ENCODE results near the gene CPNE8.

CPNE8 gene

GRCh38 chr12:38744041-38744440 lies 161.3 kb downstream of the CPNE8 start:
- TF ChIP-seq TAF1 (IDR thresholded peaks at IDR 0.05; ENCODE audit: borderline replicate concordance, insufficient read depth, low read length) (no peak), SIN3A (IDR thresholded peaks at IDR 0.05; ENCODE audit: borderline replicate concordance, insufficient read depth, low read length) (no peak), POLR2AphosphoS5 (IDR thresholded peaks at IDR 0.05; ENCODE audit: low read depth, low read length) (no peak), FOXP2 (optimal IDR thresholded peaks at IDR 0.05; ENCODE audit: borderline replicate concordance, extremely low read depth, extremely low read length, insufficient read depth) (no peak)
- TF ChIP-seq, protein P1, sequence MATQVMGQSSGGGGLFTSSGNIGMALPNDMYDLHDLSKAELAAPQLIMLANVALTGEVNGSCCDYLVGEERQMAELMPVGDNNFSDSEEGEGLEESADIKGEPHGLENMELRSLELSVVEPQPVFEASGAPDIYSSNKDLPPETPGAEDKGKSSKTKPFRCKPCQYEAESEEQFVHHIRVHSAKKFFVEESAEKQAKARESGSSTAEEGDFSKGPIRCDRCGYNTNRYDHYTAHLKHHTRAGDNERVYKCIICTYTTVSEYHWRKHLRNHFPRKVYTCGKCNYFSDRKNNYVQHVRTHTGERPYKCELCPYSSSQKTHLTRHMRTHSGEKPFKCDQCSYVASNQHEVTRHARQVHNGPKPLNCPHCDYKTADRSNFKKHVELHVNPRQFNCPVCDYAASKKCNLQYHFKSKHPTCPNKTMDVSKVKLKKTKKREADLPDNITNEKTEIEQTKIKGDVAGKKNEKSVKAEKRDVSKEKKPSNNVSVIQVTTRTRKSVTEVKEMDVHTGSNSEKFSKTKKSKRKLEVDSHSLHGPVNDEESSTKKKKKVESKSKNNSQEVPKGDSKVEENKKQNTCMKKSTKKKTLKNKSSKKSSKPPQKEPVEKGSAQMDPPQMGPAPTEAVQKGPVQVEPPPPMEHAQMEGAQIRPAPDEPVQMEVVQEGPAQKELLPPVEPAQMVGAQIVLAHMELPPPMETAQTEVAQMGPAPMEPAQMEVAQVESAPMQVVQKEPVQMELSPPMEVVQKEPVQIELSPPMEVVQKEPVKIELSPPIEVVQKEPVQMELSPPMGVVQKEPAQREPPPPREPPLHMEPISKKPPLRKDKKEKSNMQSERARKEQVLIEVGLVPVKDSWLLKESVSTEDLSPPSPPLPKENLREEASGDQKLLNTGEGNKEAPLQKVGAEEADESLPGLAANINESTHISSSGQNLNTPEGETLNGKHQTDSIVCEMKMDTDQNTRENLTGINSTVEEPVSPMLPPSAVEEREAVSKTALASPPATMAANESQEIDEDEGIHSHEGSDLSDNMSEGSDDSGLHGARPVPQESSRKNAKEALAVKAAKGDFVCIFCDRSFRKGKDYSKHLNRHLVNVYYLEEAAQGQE (IDR thresholded peaks at IDR 0.05; ENCODE audit: insufficient read depth in 1 of 2, low read depth in 2 of 2, low read length in 2 of 2), result no peak

- TF ChIP-seq, protein P1 (IDR thresholded peaks at IDR 0.05; ENCODE audit: insufficient read depth in 1 of 2, low read depth in 2 of 2, low read length in 2 of 2), result no peak
- TF ChIP-seq POLR2AphosphoS5 (IDR thresholded peaks at IDR 0.05; ENCODE audit: low read depth, low read length) (no peak), FOXP2 (optimal IDR thresholded peaks at IDR 0.05; ENCODE audit: borderline replicate concordance, extremely low read depth, extremely low read length, insufficient read depth) (no peak), TAF1 (IDR thresholded peaks at IDR 0.05; ENCODE audit: borderline replicate concordance, insufficient read depth, low read length) (no peak), SIN3A (IDR thresholded peaks at IDR 0.05; ENCODE audit: borderline replicate concordance, insufficient read depth, low read length) (no peak)
Observed at GRCh38 chr12:38736821-38737220, 168.6 kb downstream of the CPNE8 start.

GRCh38 chr12:38732761-38733160 lies 172.6 kb downstream of the CPNE8 start:
- TF ChIP-seq, protein P1 (IDR thresholded peaks at IDR 0.05; ENCODE audit: insufficient read depth in 1 of 2, low read depth in 2 of 2, low read length in 2 of 2), result no peak

DNA sequence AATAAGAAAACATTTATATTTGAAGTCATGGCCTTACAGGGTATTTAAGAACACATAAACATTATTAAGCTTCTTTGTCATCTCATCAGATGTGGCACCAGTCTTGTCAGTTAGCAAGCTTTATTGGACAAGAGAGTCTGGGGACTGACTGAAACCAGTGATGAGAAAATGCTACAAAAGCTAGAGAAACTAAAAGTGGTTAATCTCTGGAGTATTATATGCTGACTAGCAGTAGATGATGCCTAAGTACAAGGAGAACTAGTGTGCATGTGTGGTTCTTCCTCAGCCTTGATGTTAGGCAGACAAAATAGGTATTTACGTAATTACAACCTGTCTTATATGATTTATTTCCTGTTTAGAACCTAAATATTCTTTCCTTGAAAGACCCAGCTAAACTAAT lies 176.5 kb downstream of the CPNE8 start:
- TF ChIP-seq SIN3A (IDR thresholded peaks at IDR 0.05; ENCODE audit: borderline replicate concordance, insufficient read depth, low read length), result no peak
- no peak for TF ChIP-seq FOXP2 (optimal IDR thresholded peaks at IDR 0.05; ENCODE audit: borderline replicate concordance, extremely low read depth, extremely low read length, insufficient read depth)
- TF ChIP-seq, protein P1 (IDR thresholded peaks at IDR 0.05; ENCODE audit: insufficient read depth in 1 of 2, low read depth in 2 of 2, low read length in 2 of 2), result no peak
- TF ChIP-seq POLR2AphosphoS5 (IDR thresholded peaks at IDR 0.05; ENCODE audit: low read depth, low read length), result no peak
- TF ChIP-seq TAF1 (IDR thresholded peaks at IDR 0.05; ENCODE audit: borderline replicate concordance, insufficient read depth, low read length), result no peak

DNA sequence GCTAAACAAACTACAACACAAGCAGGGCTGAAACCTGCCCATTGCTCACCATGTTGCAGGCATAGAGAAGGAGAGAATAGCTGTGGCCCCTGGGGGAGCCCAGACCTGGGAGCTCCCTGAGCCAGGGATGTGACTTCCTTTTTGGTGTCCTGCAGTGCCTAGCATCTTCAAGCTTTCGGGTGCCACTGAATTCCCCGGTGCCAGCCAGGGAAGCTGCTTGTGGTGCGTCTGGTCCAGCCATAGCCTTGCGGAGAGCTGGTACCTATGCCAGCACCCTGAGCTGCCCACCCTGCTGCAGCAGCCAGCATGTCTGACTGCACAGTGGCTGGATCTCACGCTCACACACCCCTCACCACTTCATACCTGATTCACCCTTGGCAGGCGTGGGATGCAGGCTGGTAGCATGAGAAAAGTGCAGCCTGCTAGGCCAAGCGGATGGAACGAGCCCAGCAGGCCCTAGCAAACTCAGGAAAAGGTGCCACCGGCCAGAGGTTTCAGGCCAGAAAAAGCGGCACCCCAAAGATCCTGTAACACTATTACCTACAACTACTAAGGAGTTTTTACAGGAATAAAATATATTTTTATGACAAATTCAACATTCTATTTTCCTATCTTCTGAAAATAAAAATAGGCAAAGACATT lies 183.7 kb downstream of the CPNE8 start:
- no peak for TF ChIP-seq POLR2AphosphoS5 (IDR thresholded peaks at IDR 0.05; ENCODE audit: low read depth, low read length)
- no peak for TF ChIP-seq SIN3A (IDR thresholded peaks at IDR 0.05; ENCODE audit: borderline replicate concordance, insufficient read depth, low read length)
- TF ChIP-seq FOXP2 (optimal IDR thresholded peaks at IDR 0.05; ENCODE audit: borderline replicate concordance, extremely low read depth, extremely low read length, insufficient read depth), result no peak

Measured in PFSK-1 (cell line).